ENCODE measurements around the gene CYP27B1. TPM values are rescaled to one million over a fixed set of nuclear protein-coding genes. Genes with fewer than 3 reads are reported as not detected.

Gene CYP27B1
- total RNA-seq, 6 donors from 2014 or later: 0.98 to 5.2 (median 2.5) TPM; not detected in 1

- H3K4me3 ChIP-seq: no peak overlapping the region
- 75 to 81% methylated on average over 4 of the region's 4 CpGs for WGBS, 2 donors
- DNase-seq (no peak), ATAC-seq (ENCODE audit: low FRiP score in 2 of 2) (no peak)
- H3K9me3 ChIP-seq: no peaks in the 10 kb centered on the region
- TF ChIP-seq EP300 (IDR thresholded peaks at IDR 0.05) (no peak), POLR2A (IDR thresholded peaks at IDR 0.05) (no peak), POLR2AphosphoS5 (IDR thresholded peaks at IDR 0.05) (no peak)
- peaks cover 0 to 8% (median 1%) of the 10 kb centered on the region in 4 donors for H3K36me3 ChIP-seq
- H3K27ac ChIP-seq: no peak overlapping the region
- H3K27me3 ChIP-seq: peaks cover 1 to 44% (median 18%) of the 10 kb centered on the region in 4 donors
- H3K4me1 ChIP-seq: peaks cover 26 to 43% (median 33%) of the 10 kb centered on the region in 4 donors
Measured at GRCh38 chr12:57734591-57734990, 32.3 kb downstream of the CYP27B1 start.

GRCh38 chr12:57733928-57734327 is 33.0 kb downstream of the CYP27B1 start:
- Histone ChIP-seq H3K27ac (no peak overlapping the region), H3K27me3 (peaks cover 1 to 38% (median 18%) of the 10 kb centered on the region in 4 donors), H3K36me3 (peaks cover 0 to 8% (median 1%) of the 10 kb centered on the region in 4 donors), H3K9me3 (no peaks in the 10 kb centered on the region), H3K4me3 (no peak overlapping the region), H3K4me1 (peaks cover 26 to 38% (median 31%) of the 10 kb centered on the region in 4 donors)
- TF ChIP-seq POLR2A (IDR thresholded peaks at IDR 0.05) (no peak), CTCF (IDR thresholded peaks at IDR 0.05) (no peak), POLR2AphosphoS5 (IDR thresholded peaks at IDR 0.05) (no peak), EP300 (IDR thresholded peaks at IDR 0.05) (no peak)
- ATAC-seq (ENCODE audit: low FRiP score in 2 of 2) (no peak), DNase-seq (no peak)
- 62 to 77% methylated on average over 5 to 6 of the region's 6 CpGs for WGBS, 2 donors

- TF ChIP-seq CTCF (IDR thresholded peaks at IDR 0.05): no peak
- no peak for TF ChIP-seq POLR2AphosphoS5 (IDR thresholded peaks at IDR 0.05)
- no peak for TF ChIP-seq POLR2A (IDR thresholded peaks at IDR 0.05)
- TF ChIP-seq EP300 (IDR thresholded peaks at IDR 0.05): no peak
- no peaks in the 10 kb centered on the region for H3K9me3 ChIP-seq
- peaks cover 0 to 28% (median 11%) of the 10 kb centered on the region in 4 donors for H3K27me3 ChIP-seq
- ATAC-seq (ENCODE audit: low FRiP score in 2 of 2) (no peak), DNase-seq (no peak)
- H3K27ac ChIP-seq: no peak overlapping the region
- 71 to 78% methylated on average over 11 of the region's 11 CpGs for WGBS, 2 donors
- H3K4me3 ChIP-seq: no peak overlapping the region
- H3K4me1 ChIP-seq: peaks cover 18 to 28% (median 21%) of the 10 kb centered on the region in 4 donors
- peaks cover 0 to 8% (median 1%) of the 10 kb centered on the region in 4 donors for H3K36me3 ChIP-seq
Measured at GRCh38 chr12:57732726-57733593, 33.9 kb downstream of the CYP27B1 start.

- no peak for DNase-seq
- Histone ChIP-seq H3K4me3 (no peak overlapping the region), H3K36me3 (peaks cover 0 to 15% (median 4%) of the 10 kb centered on the region in 4 donors), H3K4me1 (peaks cover 11 to 26% (median 18%) of the 10 kb centered on the region in 4 donors), H3K27me3 (peaks cover 0 to 21% (median 7%) of the 10 kb centered on the region in 4 donors), H3K9me3 (no peaks in the 10 kb centered on the region), H3K27ac (no peak overlapping the region)
- no peak for ATAC-seq (ENCODE audit: low FRiP score in 2 of 2)
- TF ChIP-seq POLR2A (IDR thresholded peaks at IDR 0.05): no peak
- no peak for TF ChIP-seq POLR2AphosphoS5 (IDR thresholded peaks at IDR 0.05)
- TF ChIP-seq EP300 (IDR thresholded peaks at IDR 0.05): no peak
- TF ChIP-seq CTCF (IDR thresholded peaks at IDR 0.05): no peak
- WGBS, 2 donors: 61 to 70% methylated on average over 3 to 4 of the region's 4 CpGs
Measured at GRCh38 chr12:57732270-57732669, 34.6 kb downstream of the CYP27B1 start.

GRCh38 chr12:57731411-57732080 is 35.3 kb downstream of the CYP27B1 start:
- DNase-seq (peak in 1 of 2 donors; percentile 50), ATAC-seq (ENCODE audit: low FRiP score in 2 of 2) (no peak)
- Histone ChIP-seq H3K27me3 (peaks cover 0 to 16% (median 4%) of the 10 kb centered on the region in 4 donors), H3K36me3 (peaks cover 0 to 19% (median 7%) of the 10 kb centered on the region in 4 donors), H3K4me3 (no peak overlapping the region), H3K4me1 (peaks cover 13 to 26% (median 18%) of the 10 kb centered on the region in 4 donors), H3K27ac (no peak overlapping the region), H3K9me3 (no peaks in the 10 kb centered on the region)
- 80 to 88% methylated on average over 19 of the region's 19 CpGs for WGBS, 2 donors
- TF ChIP-seq EP300 (IDR thresholded peaks at IDR 0.05): no peak
- TF ChIP-seq CTCF (IDR thresholded peaks at IDR 0.05): no peak
- TF ChIP-seq POLR2AphosphoS5 (IDR thresholded peaks at IDR 0.05): no peak
- no peak for TF ChIP-seq POLR2A (IDR thresholded peaks at IDR 0.05)

Measured in upper lobe of left lung (tissue), 6 donors.